Mammary epithelial cell (primary cell): ENCODE data around the gene RASA1.

Experiments
- CTCF ChIP-seq, 2 donors: IDR thresholded peaks in 1 of 2; conservative IDR thresholded peaks in 1 of 2; 2 replicates each; pipeline ENCODE4 v1.5.1; 2011 to 2012; ENCODE audit warnings: inconsistent platforms in 2 of 2, low read length in 2 of 2, mild to moderate bottlenecking in 2 of 2, control low read depth in 1 of 2, low read depth in 1 of 2; ENCODE audit not compliant: insufficient read depth in 1 of 2; ENCODE audit errors: extremely low read depth in 1 of 2
- EZH2 ChIP-seq: IDR thresholded peaks from 2 replicates; pipeline ENCODE4 v1.6.1; 2012; ENCODE audit warnings: low read length, inconsistent platforms, borderline replicate concordance

GRCh38 chr5:87319469-87319868 lies 51.8 kb downstream of the RASA1 start:
- TF ChIP-seq EZH2 (no peak), CTCF (conservative IDR thresholded peaks at IDR 0.05 in 1 of 2, IDR thresholded peaks at IDR 0.05 in 1 of 2; ENCODE audit: extremely low read depth in 1 of 2, insufficient read depth in 1 of 2, low read depth in 1 of 2, low read length in 2 of 2) (no peak)
